Endodermal cell (in vitro differentiated cells): ENCODE measurements around the gene PICK1. TPM values are rescaled to one million over a fixed set of nuclear protein-coding genes. Genes with fewer than 3 reads are reported as not detected.

Experiments used
- DNase-seq: peaks from one replicate; pipeline ENCODE4 v3.0.0-alpha.2; 2017
- H3K27ac ChIP-seq: 2 replicates; pipeline ENCODE4 v1.5.1; 2013; ENCODE audit warnings: mild to moderate bottlenecking, low read depth, low read length, moderate library complexity
- H3K27me3 ChIP-seq: 2 replicates; pipeline ENCODE4 v1.6.1; 2013; ENCODE audit warnings: mild to moderate bottlenecking, low read length, moderate library complexity; ENCODE audit not compliant: insufficient read depth, control insufficient read depth, poor library complexity, severe bottlenecking
- H3K36me3 ChIP-seq: 2 replicates; pipeline ENCODE4 v1.7.0; 2013; ENCODE audit warnings: mild to moderate bottlenecking, low read length, moderate library complexity; ENCODE audit not compliant: control insufficient read depth, insufficient read depth
- H3K4me1 ChIP-seq: one replicate; pipeline ENCODE4 v1.7.0; 2013; ENCODE audit warnings: low read length; ENCODE audit not compliant: control insufficient read depth, insufficient read depth
- H3K4me3 ChIP-seq: 2 replicates; pipeline ENCODE4 v1.5.1; 2013; ENCODE audit warnings: mild to moderate bottlenecking, low read length, moderate library complexity
- H3K9ac ChIP-seq: 2 replicates; pipeline ENCODE4 v1.6.1; 2013; ENCODE audit warnings: mild to moderate bottlenecking, low read length, moderate library complexity; ENCODE audit not compliant: poor library complexity, severe bottlenecking; ENCODE audit errors: extremely low read depth
- H3K9me3 ChIP-seq: 2 replicates; pipeline ENCODE4 v1.6.1; 2013; ENCODE audit warnings: mild to moderate bottlenecking, low read length, moderate library complexity; ENCODE audit not compliant: control insufficient read depth
- H3K27ac Mint-ChIP-seq: 2 replicates; pipeline ENCODE4 v1.8.0; 2020; ENCODE audit warnings: mixed read lengths
- H3K27me3 Mint-ChIP-seq: 2 replicates; pipeline ENCODE4 v1.8.0; 2021; ENCODE audit warnings: mild to moderate bottlenecking, mixed read lengths; ENCODE audit not compliant: insufficient read depth
- H3K36me3 Mint-ChIP-seq: 2 replicates; pipeline ENCODE4 v1.8.0; 2020; ENCODE audit warnings: low read depth, mixed read lengths
- H3K4me1 Mint-ChIP-seq: 2 replicates; pipeline ENCODE4 v1.8.0; 2020; ENCODE audit warnings: mixed read lengths
- H3K4me3 Mint-ChIP-seq: 2 replicates; pipeline ENCODE4 v1.8.0; 2020; ENCODE audit warnings: mild to moderate bottlenecking, moderate library complexity, mixed read lengths
- H3K9me3 Mint-ChIP-seq: 2 replicates; pipeline ENCODE4 v1.8.0; 2020; ENCODE audit warnings: mild to moderate bottlenecking, mixed read lengths
- CTCF ChIP-seq: fragments of 200-600 bp; sonication (generic); conservative IDR thresholded peaks from 2 replicates; pipeline ENCODE4 v1.5.0; 2021; ENCODE audit warnings: antibody characterized with exemption, mild to moderate bottlenecking
- WGBS, 2 experiments: methylation state at CpG; one replicate each; pipeline versions ENCODE4 v1.1.5 to v1.1.7; 2013; ENCODE audit warnings: missing lambda C conversion rate in 2 of 2, mixed read lengths in 1 of 2; ENCODE audit not compliant: insufficient coverage in 1 of 2, insufficient read length in 1 of 2; 5-methylcytosine and 5-hydroxymethylcytosine counted together
- total RNA-seq, 2 donors: library from RNA; stranded (reverse); fragmentation: NEBNext Ultra II Directional in 1 of 2; extraction: Animal tissue kit (Norgen Biotek cat#: 25700) in 1 of 2; gene quantifications; 2 replicates in 1 of 2; 3 replicates in 1 of 2; pipeline ENCODE4 v1.2.1, GENCODE V29; 2021

The PICK1 gene
- total RNA-seq, 2 donors from 2014 or later, result 42.7 to 54.1 TPM

GRCh38 chr22:38108561-38109319 is 51.5 kb downstream of the PICK1 start:
- Histone ChIP-seq H3K9me3 (no peaks in the 10 kb centered on the region), H3K4me1 (no peaks in the 10 kb centered on the region), H3K27me3 (peaks cover 4% of the 10 kb centered on the region), H3K9ac (no peak overlapping the region), H3K4me3 (no peak overlapping the region), H3K36me3 (no peaks in the 10 kb centered on the region), H3K27ac (no peak overlapping the region)
- peaks cover 2% of the 10 kb centered on the region for H3K36me3 Mint-ChIP-seq
- H3K27ac Mint-ChIP-seq, result no peak overlapping the region
- H3K4me1 Mint-ChIP-seq, result peaks cover 6% of the 10 kb centered on the region
- 93 to 98% methylated on average over 5 to 15 of the region's 15 CpGs for WGBS, 2 experiments
- no peak overlapping the region for H3K4me3 Mint-ChIP-seq
- no peak for TF ChIP-seq CTCF
- no peaks in the 10 kb centered on the region for H3K9me3 Mint-ChIP-seq
- no peak for DNase-seq
- H3K27me3 Mint-ChIP-seq, result no peaks in the 10 kb centered on the region

- WGBS, 2 experiments, result 93 to 94% methylated on average over 16 to 22 of the region's 22 CpGs
- Histone ChIP-seq H3K9ac (no peak overlapping the region), H3K4me1 (no peaks in the 10 kb centered on the region), H3K9me3 (no peaks in the 10 kb centered on the region), H3K36me3 (no peaks in the 10 kb centered on the region), H3K27ac (no peak overlapping the region), H3K27me3 (peaks cover 4% of the 10 kb centered on the region), H3K4me3 (no peak overlapping the region)
- no peak overlapping the region for H3K27ac Mint-ChIP-seq
- peak; percentile 54 for DNase-seq
- no peaks in the 10 kb centered on the region for H3K9me3 Mint-ChIP-seq
- TF ChIP-seq CTCF, result no peak
- H3K4me1 Mint-ChIP-seq, result peaks cover 6% of the 10 kb centered on the region
- H3K36me3 Mint-ChIP-seq, result peaks cover 2% of the 10 kb centered on the region
- no peaks in the 10 kb centered on the region for H3K27me3 Mint-ChIP-seq
- H3K4me3 Mint-ChIP-seq, result no peak overlapping the region
Observed at GRCh38 chr22:38109371-38110001, 52.3 kb downstream of the PICK1 start.

GRCh38 chr22:38110008-38110862 is 53.0 kb downstream of the PICK1 start, which contains the start of gene BAIAP2L2:
TSS of gene BAIAP2L2 (minus strand) at chr22:38110684. CDS start at chr22:38110525, 159 bp downstream.
- whole genome bisulfite sequencing, 2 experiments, result 88 to 92% methylated on average over 14 to 19 of the region's 19 CpGs
- Mint-ChIP-seq H3K4me3 (no peak within 1 kb of the TSS), H3K36me3 (peaks cover 2% of the 10 kb centered on the region), H3K4me1 (peaks cover 6% of the 10 kb centered on the region), H3K27me3 (no peaks in the 10 kb centered on the region), H3K27ac (peak within 1 kb of the TSS; percentile 58), H3K9me3 (no peaks in the 10 kb centered on the region)
- Histone ChIP-seq H3K27me3 (peaks cover 4% of the 10 kb centered on the region), H3K9me3 (no peaks in the 10 kb centered on the region), H3K4me3 (no peak within 1 kb of the TSS), H3K36me3 (no peaks in the 10 kb centered on the region), H3K4me1 (no peaks in the 10 kb centered on the region), H3K9ac (no peak within 1 kb of the TSS), H3K27ac (no peak within 1 kb of the TSS)
- DNase-seq, result no peak
- TF ChIP-seq CTCF, result no peak
